HG03135 (cell line): ENCODE data around the gene BNC2.

Experiments
- ATAC-seq: cut with Tn5 transposase; IDR thresholded peaks from one replicate; pipeline ENCODE4 v1.9.1; 2021; ENCODE audit warnings: mild to moderate bottlenecking, moderate library complexity; ENCODE audit not compliant: unreplicated experiment

Gene BNC2

GRCh38 chr9:16869882-16870595 lies 431 bp downstream of the BNC2 start:
- ATAC-seq = no peak

GRCh38 chr9:16869131-16869881 lies 1.2 kb downstream of the BNC2 start:
- no peak for ATAC-seq

GRCh38 chr9:16868701-16869100 lies 1.8 kb downstream of the BNC2 start:
- no peak for ATAC-seq

- no peak for ATAC-seq
Measured at GRCh38 chr9:16867576-16868311, 2.7 kb downstream of the BNC2 start.

DNA sequence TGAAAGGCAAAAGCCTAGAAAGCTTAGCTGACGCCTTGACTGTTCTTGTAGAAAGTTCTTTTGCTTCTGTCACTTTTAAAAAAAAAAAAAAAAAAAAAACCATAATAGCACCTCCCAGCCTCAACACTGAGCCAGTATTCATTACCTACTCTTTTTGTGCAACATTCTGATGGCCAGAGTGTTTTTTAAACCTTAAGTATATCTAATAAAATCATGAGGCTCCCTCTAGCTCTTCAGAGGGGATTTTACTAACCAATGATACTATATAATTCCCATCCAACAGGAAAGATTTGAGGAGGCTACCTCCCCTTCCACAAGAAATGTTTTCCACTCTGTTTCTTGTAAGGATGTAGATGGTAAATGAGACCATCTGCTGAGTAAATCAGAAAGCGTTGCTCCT lies 3.9 kb downstream of the BNC2 start:
- ATAC-seq = no peak

DNA sequence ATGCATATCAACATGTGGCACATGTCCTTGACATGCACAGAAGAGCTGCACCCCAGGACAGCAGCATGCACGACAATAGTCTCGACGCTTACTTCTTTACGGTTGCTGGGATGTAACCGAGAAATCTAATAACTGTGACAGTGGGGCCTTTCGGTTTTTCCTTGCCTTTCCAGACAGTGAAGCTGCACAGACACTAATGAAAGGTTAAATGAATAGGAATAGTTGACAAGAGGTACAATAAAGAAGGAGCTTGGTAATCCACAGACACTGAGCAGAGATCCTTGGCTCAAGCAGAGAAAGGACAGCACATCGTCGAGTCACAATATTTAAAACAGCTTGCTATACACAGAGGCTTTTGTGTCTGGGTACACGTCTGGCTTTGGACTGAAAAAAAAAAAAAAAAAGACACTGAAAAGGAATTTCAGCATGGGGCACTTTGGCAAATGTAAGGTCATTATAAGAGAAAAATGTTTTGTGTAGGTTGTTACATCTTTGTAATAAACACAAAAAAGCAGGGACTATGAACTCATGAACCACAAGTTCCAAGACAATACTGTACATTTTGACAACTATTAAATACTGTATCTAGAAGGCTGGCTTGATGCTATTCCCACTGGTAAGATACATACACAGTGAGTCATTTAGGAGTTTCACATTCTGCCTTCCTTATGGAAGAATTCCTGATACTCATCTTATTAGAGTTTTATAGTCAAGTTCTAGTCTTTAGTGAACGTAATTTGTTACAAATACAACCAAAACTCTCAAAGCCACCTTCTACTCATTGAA lies 5.6 kb downstream of the BNC2 start:
- no peak for ATAC-seq

- no peak for ATAC-seq
Measured at GRCh38 chr9:16848179-16848578, 22.3 kb downstream of the BNC2 start.

- no peak for ATAC-seq
Measured at GRCh38 chr9:16846986-16847385, 23.5 kb downstream of the BNC2 start.

DNA sequence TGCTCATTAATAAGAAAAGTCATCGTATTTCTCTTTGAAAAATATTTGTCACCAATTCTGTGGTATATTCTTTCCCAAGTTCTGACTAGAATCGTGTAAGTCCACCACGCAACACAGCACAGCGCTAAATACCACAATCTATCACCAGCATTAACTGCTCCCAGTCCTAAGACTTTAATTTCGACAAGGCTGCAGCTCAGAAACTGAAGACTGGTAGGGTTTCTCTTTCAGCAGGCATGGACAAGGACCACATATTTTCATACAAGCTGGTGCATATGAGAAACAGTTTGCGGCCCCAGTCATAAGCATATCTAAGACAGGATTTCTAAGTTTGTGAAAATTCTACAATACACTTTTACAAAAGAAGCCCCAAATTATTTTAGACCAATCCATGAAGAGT lies 24.1 kb downstream of the BNC2 start:
- ATAC-seq = no peak

GRCh38 chr9:16834817-16835216 lies 35.7 kb downstream of the BNC2 start:
- ATAC-seq = no peak

DNA sequence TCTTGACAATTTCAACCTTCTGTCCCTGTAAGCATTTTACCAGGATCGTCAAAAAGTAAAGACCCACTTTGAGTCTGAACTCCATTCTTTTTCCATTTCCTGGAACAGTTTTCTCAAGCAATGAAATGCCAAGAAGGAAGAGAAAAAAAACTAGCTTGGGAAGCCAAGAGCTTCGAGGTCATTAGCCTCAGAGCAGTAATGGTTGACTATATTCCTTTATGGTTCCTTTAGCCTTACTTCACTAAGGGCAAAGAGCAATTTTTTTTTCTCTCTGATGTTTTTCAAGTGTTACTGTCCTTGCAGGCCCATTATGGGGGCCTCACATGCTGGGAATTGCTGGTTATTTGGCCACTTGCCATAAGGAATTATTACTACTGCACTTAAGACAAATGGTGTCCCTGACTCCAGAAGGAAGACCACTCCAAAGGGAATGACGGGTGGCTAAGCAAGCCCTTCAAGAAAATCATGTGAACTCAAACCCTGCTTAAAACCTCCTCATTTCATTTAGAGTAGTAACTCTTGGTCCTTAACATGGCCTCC lies 37.1 kb downstream of the BNC2 start:
- no peak for ATAC-seq

GRCh38 chr9:16832101-16832500 lies 38.4 kb downstream of the BNC2 start:
- ATAC-seq = no peak

- ATAC-seq = no peak
Measured at GRCh38 chr9:16830806-16831205, 39.7 kb downstream of the BNC2 start.

DNA sequence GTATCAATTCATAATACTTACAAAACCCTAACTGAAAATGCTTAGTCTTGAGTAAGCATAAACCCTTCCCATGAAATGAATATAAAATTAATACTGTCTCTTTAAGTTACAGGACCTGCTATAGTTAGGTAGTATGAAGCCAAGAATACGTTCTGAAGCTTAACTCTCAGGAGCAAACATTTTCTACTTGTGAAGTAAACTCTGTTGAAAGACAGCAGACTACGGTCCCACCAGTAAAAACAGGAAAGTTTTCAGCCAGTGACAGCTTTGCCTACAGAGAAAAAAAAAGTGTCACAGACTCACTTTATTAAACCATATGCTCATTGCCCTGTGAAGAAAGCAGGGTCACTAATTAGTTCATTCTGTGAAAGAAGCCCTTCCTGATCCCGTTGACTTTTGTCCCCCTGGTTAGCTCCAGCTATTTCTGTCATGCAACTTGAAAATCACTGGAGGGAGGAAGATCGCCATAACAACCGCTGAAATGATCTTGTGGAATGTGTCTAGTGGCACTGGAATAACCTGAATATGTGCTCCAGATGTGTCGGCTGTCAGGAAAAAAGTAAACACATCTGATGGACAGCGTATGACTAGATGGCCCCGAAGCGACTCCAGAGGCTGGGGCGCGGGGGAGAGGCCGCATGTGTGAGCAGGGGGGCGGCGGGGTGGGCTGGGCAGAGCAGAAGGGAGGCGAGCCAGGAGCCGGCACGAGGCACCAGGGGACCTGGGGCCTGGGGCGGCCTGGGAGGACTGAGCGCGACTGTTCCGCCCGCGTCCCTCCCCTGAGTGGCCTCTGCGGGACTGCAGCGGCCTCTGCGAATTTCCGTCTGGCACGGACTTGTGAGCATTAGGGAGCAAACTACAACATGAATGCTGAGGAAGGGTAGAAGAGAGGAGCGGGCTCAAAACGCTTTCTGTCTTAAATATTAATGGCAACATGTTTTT lies 41.9 kb downstream of the BNC2 start:
- ATAC-seq = no peak

- ATAC-seq = no peak
Measured at GRCh38 chr9:16825971-16826625, 44.4 kb downstream of the BNC2 start.

- no peak for ATAC-seq
Measured at GRCh38 chr9:16825331-16825725, 45.1 kb downstream of the BNC2 start.

GRCh38 chr9:16824545-16825330 lies 45.7 kb downstream of the BNC2 start:
- no peak for ATAC-seq

DNA sequence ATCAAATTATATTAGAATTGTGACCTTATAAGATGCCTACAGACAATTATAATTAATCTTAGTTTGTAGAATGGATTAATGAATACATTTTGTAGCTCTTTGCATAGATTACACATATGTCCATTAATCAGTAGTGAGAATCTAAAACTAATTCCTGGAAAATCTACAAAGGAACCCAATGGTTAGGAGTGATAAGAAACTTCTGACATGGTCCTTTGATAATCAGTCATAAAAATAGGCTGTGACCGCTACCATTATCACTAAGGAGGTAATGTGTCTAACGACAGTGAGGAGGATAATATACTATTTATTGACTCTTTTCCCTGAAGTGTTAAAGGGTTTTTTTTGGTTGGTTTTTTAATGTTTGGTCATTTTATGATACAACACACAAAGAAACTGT lies 46.6 kb downstream of the BNC2 start:
- no peak for ATAC-seq
